Measurements from ENCODE around the gene KRTAP10-1.

- TF ChIP-seq CTCF (IDR thresholded peaks at IDR 0.05) (no peak), POLR2AphosphoS5 (IDR thresholded peaks at IDR 0.05) (no peak)
Observed at GRCh38 chr21:44534688-44535087, 5.3 kb downstream of the KRTAP10-1 start.
